ENCODE data around the gene SYNPO. TPM values are rescaled to one million over a fixed set of nuclear protein-coding genes. Genes with fewer than 3 reads are reported as not detected.
A peak's percentile ranks its signal among the peaks of the same experiment; 100 is the strongest.

Gene SYNPO
- total RNA-seq, 1 experiment from 2014 or later, result 6.5 TPM

- no peaks in the 10 kb centered on the region for H3K27me3 ChIP-seq (replicated peaks)
- no peak for DNase-seq (ENCODE audit: low read depth in 1 of 2, low spot score in 2 of 2)
- 0 out of 2 replicates have a peak, but pooled peaks cover 3% of the 10 kb centered on the region for H3K36me3 ChIP-seq
- peaks cover 67% of the 10 kb centered on the region for H3K4me1 ChIP-seq (replicated peaks)
- no peaks in the 10 kb centered on the region for H3K9me3 ChIP-seq (replicated peaks)
- H3K4me3 ChIP-seq, result no peak overlapping the region
- H3K27ac ChIP-seq, result no peak overlapping the region
These were observed 16.6 kb upstream of the SYNPO start for GRCh38 chr5:150623878-150624216.

GRCh38 chr5:150624334-150625163 is 15.9 kb upstream of the SYNPO start:
- Histone ChIP-seq H3K4me3 (peak overlapping the region; percentile 45), H3K27ac (no peak overlapping the region), H3K9me3 (replicated peaks) (no peaks in the 10 kb centered on the region), H3K27me3 (replicated peaks) (no peaks in the 10 kb centered on the region), H3K36me3 (0 out of 2 replicates have a peak, but pooled peaks cover 3% of the 10 kb centered on the region), H3K4me1 (replicated peaks) (peaks cover 74% of the 10 kb centered on the region)
- DNase-seq (ENCODE audit: low read depth in 1 of 2, low spot score in 2 of 2), result no peak

DNA sequence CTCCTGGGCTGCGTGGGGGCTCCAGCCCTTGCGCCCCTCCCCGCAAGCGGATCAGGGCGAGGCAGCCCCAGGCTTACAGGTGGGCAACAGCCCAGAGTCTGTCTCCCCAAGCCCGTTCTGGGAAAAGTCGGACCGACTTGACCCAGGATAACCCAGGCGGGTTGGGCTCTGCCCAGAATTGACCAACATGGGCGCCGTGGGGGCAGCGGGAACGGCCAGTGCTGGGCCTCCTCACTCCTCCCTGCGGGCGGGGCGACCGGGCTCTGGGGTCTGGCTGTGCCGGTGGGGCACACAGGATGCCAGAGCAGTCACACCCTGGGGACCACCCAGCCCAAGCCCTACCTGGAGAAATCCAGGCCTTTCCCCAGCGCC is 15.3 kb upstream of the SYNPO start:
- 0 out of 2 replicates have a peak, but pooled peaks cover 3% of the 10 kb centered on the region for H3K36me3 ChIP-seq
- H3K27me3 ChIP-seq (replicated peaks), result no peaks in the 10 kb centered on the region
- peaks cover 80% of the 10 kb centered on the region for H3K4me1 ChIP-seq (replicated peaks)
- H3K27ac ChIP-seq, result no peak overlapping the region
- no peak for DNase-seq (ENCODE audit: low read depth in 1 of 2, low spot score in 2 of 2)
- peak overlapping the region; percentile 45 for H3K4me3 ChIP-seq
- H3K9me3 ChIP-seq (replicated peaks), result no peaks in the 10 kb centered on the region

- Histone ChIP-seq H3K4me1 (replicated peaks) (peaks cover 90% of the 10 kb centered on the region), H3K27ac (no peak overlapping the region), H3K9me3 (replicated peaks) (no peaks in the 10 kb centered on the region), H3K4me3 (no peak overlapping the region), H3K27me3 (replicated peaks) (no peaks in the 10 kb centered on the region), H3K36me3 (0 out of 2 replicates have a peak, but pooled peaks cover 3% of the 10 kb centered on the region)
- DNase-seq (ENCODE audit: low read depth in 1 of 2, low spot score in 2 of 2), result no peak
These were observed 14.4 kb upstream of the SYNPO start for GRCh38 chr5:150625831-150626746.

GRCh38 chr5:150626853-150627276 is 13.6 kb upstream of the SYNPO start:
- no peaks in the 10 kb centered on the region for H3K9me3 ChIP-seq (replicated peaks)
- no peak overlapping the region for H3K27ac ChIP-seq
- DNase-seq (ENCODE audit: low read depth in 1 of 2, low spot score in 2 of 2), result no peak
- no peaks in the 10 kb centered on the region for H3K27me3 ChIP-seq (replicated peaks)
- H3K4me1 ChIP-seq (replicated peaks), result peaks cover 97% of the 10 kb centered on the region
- H3K36me3 ChIP-seq, result 0 out of 2 replicates have a peak, but pooled peaks cover 3% of the 10 kb centered on the region
- H3K4me3 ChIP-seq, result no peak overlapping the region

DNA sequence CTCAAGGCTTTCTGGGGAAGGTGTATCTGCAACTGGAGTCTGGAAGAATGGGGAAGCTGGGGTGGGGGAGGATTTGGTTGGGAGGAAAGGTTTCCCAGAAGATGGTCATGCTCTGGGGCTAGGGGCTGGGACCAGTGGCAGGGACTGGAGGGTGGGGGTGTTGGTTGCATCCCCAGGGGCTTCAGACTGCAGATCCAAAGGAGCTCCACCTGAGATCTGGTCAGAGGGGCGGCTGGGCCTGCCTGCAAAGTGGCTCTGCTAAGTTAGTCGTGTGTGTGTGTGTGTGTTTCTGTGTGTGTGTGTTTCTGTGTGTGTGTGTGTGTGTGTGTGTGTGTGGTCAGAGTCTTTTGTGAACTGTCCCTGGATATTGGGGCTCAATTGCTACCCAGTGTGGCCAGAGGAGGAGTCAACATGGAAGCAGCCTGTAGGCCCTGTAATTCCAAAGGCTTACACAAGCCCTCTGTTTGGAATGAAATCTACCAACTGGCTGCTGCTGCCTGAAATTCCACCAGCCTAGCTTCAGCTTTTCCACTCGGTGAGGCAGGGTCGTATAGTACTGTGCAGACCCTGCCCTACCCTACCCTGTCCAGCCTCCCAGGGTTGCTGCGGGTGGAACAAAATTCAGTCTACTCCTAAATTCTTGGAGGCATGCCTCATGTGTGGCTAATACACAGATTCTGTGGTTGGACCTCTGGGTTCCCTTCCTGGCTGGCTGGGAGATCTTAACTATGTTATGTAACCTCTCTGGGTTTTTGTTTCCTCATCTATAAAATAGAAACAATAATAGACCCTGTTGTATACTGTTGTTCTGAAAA is 12.5 kb upstream of the SYNPO start:
- Histone ChIP-seq H3K36me3 (0 out of 2 replicates have a peak, but pooled peaks cover 3% of the 10 kb centered on the region), H3K27me3 (replicated peaks) (no peaks in the 10 kb centered on the region), H3K27ac (peak overlapping the region; percentile 24), H3K4me3 (no peak overlapping the region), H3K9me3 (replicated peaks) (no peaks in the 10 kb centered on the region), H3K4me1 (replicated peaks) (peaks cover 97% of the 10 kb centered on the region)
- DNase-seq (ENCODE audit: low read depth in 1 of 2, low spot score in 2 of 2), result peak in 1 of 2 experiments; percentile 72

- Histone ChIP-seq H3K9me3 (replicated peaks) (no peaks in the 10 kb centered on the region), H3K4me1 (replicated peaks) (peaks cover 94% of the 10 kb centered on the region), H3K27ac (peak overlapping the region; percentile 24), H3K27me3 (replicated peaks) (no peaks in the 10 kb centered on the region), H3K4me3 (no peak overlapping the region), H3K36me3 (0 out of 2 replicates have a peak, but pooled peaks cover 3% of the 10 kb centered on the region)
- DNase-seq (ENCODE audit: low read depth in 1 of 2, low spot score in 2 of 2), result peak; percentile 91 to 94
These were observed 11.4 kb upstream of the SYNPO start for GRCh38 chr5:150628936-150629485.

DNA sequence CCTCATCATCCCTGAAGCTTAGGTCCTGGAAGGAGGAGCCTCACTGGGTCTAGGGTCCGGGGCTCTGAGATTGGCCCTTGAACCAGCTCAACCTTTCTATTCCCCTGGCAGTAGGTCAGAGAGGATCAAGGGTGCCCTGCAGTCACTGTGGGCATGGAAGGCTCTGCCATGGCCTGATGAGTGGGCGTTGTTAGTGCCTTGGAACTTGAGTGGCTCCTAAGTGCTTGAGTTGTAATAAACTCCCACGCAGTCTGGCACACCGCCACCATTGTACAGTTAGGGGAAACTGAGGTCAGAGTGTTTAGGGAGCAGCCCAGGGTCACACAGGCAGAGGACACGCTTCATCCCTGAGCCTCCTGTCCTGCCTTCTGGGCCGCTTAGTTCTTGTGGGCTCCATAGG is 10.4 kb upstream of the SYNPO start:
- Histone ChIP-seq H3K27me3 (replicated peaks) (no peaks in the 10 kb centered on the region), H3K36me3 (0 out of 2 replicates have a peak, but pooled peaks cover under 1% of the 10 kb centered on the region), H3K9me3 (replicated peaks) (no peaks in the 10 kb centered on the region), H3K4me3 (no peak overlapping the region), H3K4me1 (replicated peaks) (peaks cover 90% of the 10 kb centered on the region), H3K27ac (no peak overlapping the region)
- no peak for DNase-seq (ENCODE audit: low read depth in 1 of 2, low spot score in 2 of 2)

- Histone ChIP-seq H3K4me1 (replicated peaks) (peaks cover 90% of the 10 kb centered on the region), H3K9me3 (replicated peaks) (no peaks in the 10 kb centered on the region), H3K36me3 (no peaks in the 10 kb centered on the region), H3K27ac (no peak overlapping the region), H3K27me3 (replicated peaks) (no peaks in the 10 kb centered on the region), H3K4me3 (no peak overlapping the region)
- DNase-seq (ENCODE audit: low read depth in 1 of 2, low spot score in 2 of 2), result peak in 1 of 2 experiments; percentile 55
These were observed 9.8 kb upstream of the SYNPO start for GRCh38 chr5:150630461-150631325.

- Histone ChIP-seq H3K27ac (no peak overlapping the region), H3K4me1 (replicated peaks) (peaks cover 90% of the 10 kb centered on the region), H3K27me3 (replicated peaks) (no peaks in the 10 kb centered on the region), H3K4me3 (no peak overlapping the region), H3K9me3 (replicated peaks) (no peaks in the 10 kb centered on the region), H3K36me3 (no peaks in the 10 kb centered on the region)
- no peak for DNase-seq (ENCODE audit: low read depth in 1 of 2, low spot score in 2 of 2)
These were observed 9.1 kb upstream of the SYNPO start for GRCh38 chr5:150631326-150631701.

- peak; percentile 96 to 97 for DNase-seq (ENCODE audit: low read depth in 1 of 2, low spot score in 2 of 2)
- Histone ChIP-seq H3K36me3 (no peaks in the 10 kb centered on the region), H3K4me1 (replicated peaks) (peaks cover 90% of the 10 kb centered on the region), H3K27ac (peak overlapping the region; percentile 72), H3K27me3 (replicated peaks) (no peaks in the 10 kb centered on the region), H3K9me3 (replicated peaks) (no peaks in the 10 kb centered on the region), H3K4me3 (no peak overlapping the region)
These were observed 7.9 kb upstream of the SYNPO start for GRCh38 chr5:150632305-150633160.

DNA sequence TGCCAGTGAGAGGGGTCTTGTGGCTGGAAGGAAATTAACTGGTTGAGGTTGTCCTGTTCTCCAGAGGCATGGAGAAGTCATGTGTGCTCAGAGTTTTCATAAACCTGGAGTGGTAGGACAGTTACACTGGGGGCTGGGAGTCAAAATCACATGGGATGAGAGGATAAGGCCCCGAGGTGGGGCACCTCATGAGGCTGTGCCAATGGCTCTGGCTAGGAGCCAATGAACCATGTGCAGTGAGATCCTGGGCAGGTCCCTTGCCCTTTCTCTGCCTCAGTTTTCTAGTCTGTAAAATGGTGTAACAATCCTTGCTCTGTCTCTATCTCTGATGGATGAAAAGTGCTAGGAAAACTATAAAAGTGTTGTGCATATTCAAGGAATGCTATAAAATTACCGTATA is 7.0 kb upstream of the SYNPO start:
- Histone ChIP-seq H3K9me3 (replicated peaks) (no peaks in the 10 kb centered on the region), H3K36me3 (no peaks in the 10 kb centered on the region), H3K27me3 (replicated peaks) (no peaks in the 10 kb centered on the region), H3K4me1 (replicated peaks) (peaks cover 90% of the 10 kb centered on the region), H3K27ac (peak overlapping the region; percentile 72), H3K4me3 (no peak overlapping the region)
- no peak for DNase-seq (ENCODE audit: low read depth in 1 of 2, low spot score in 2 of 2)

Measured in SJSA1 (cell line).